A673 (cell line): Measurements from ENCODE around the gene PFKP.

ENCODE experiments used
- CTCF ChIP-seq: fragments of 300-800, 200-600 bp; sonication (generic); conservative IDR thresholded peaks from 2 replicates; pipeline ENCODE4 v1.5.1; 2017; ENCODE audit warnings: low read depth, mild to moderate bottlenecking, antibody characterized with exemption, low read length, moderate library complexity, mixed read lengths
- EZH2 ChIP-seq: fragments of 200-600 bp; sonication (generic); IDR thresholded peaks from 2 replicates; pipeline ENCODE4 v1.6.1; 2017; ENCODE audit warnings: borderline replicate concordance, low read depth, mild to moderate bottlenecking, mixed read lengths, antibody characterized with exemption, low read length; ENCODE audit not compliant: poor library complexity, severe bottlenecking

DNA sequence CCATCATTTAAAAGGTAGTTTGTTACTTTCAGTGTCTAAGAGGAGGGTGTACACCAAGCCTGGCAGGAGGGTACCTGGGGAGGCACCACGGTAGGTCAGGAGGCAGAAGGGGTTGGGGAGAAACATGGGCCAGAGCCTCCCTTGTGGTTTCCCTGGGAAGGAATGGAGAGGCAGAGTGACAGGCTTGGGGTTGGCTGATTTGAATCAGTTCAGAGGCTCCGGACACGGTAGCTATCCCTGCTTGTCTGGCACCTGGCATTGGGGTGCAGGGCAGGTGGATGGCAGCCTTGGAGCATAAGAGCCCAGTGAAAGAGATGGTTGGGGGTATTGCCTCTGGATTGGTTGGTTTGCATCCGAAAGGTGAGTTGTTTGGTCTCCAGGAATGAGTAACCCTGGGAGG, 30.2 kb upstream of the PFKP start:
- TF ChIP-seq CTCF (no peak), EZH2 (no peak)
